SK-N-SH (cell line): Measurements from ENCODE around the gene HS6ST3.

Experiments
- CHD2 ChIP-seq: fragments of 150-350 bp; IDR thresholded peaks from 2 replicates; pipeline ENCODE4 v1.6.1; 2018; ENCODE audit warnings: low read length; ENCODE audit not compliant: partially characterized antibody
- CTCF ChIP-seq: fragments of 200-600 bp; sonication (generic); IDR thresholded peaks from 2 replicates; pipeline ENCODE4 v1.6.1; 2017; ENCODE audit warnings: antibody characterized with exemption, mild to moderate bottlenecking, moderate library complexity
- MXI1 ChIP-seq: IDR thresholded peaks from 2 replicates; pipeline ENCODE4 v1.6.1; 2012; ENCODE audit warnings: mild to moderate bottlenecking, low read depth, low read length, improper control_type of control experiment
- PBX3 ChIP-seq: IDR thresholded peaks from 2 replicates; pipeline ENCODE4; 2012
- TAF1 ChIP-seq: IDR thresholded peaks from 2 replicates; pipeline ENCODE4 v1.6.1; 2012; ENCODE audit warnings: low read depth, mild to moderate bottlenecking, low read length, moderate library complexity, borderline replicate concordance
- USF2 ChIP-seq: fragments of 150-350 bp; IDR thresholded peaks from 2 replicates; pipeline ENCODE4 v1.6.1; 2017; ENCODE audit warnings: antibody characterized with exemption, low read length, low read depth, borderline replicate concordance

GRCh38 chr13:96661612-96662011 lies 571.7 kb downstream of the HS6ST3 start:
- TF ChIP-seq CHD2 (no peak), PBX3 (no peak), MXI1 (no peak), TAF1 (no peak), CTCF (no peak), USF2 (no peak)
